ENCODE data around the gene TUBGCP3. TPM values are rescaled to one million over a fixed set of nuclear protein-coding genes. Genes with fewer than 3 reads are reported as not detected.

TUBGCP3 gene
- total RNA-seq, 2 experiments from 2014 or later, result 30.6 to 31.3 TPM

DNA sequence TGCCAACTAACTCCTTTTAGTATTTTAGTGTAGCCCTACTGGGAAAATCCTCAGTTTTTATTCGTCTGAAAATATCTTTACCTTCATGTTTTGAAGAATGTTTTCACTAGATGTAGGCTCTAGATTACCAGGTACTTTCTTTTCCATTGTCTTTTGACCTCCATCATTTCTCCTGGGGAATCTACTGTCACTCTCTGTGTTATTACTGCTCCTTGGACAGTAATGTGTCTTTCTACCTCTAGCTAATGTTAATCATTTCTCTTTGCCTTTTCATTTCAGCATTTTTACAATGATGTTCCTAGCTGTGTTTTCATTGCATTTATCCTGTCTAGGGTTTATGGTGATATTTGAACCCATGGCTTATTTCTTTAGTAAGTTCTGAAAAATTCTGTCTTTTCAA lies 149.9 kb downstream of the TUBGCP3 start:
- Histone ChIP-seq H3K27me3 (ENCODE audit: control insufficient read depth in 1 of 2, insufficient read depth in 2 of 2, low read length in 2 of 2) (peaks cover 0 to 5% of the 10 kb centered on the region in 2 experiments), H3K36me3 (ENCODE audit: insufficient read depth, low read length) (no peaks in the 10 kb centered on the region), H3K27ac (ENCODE audit: low read depth in 1 of 2, low read length in 2 of 2) (no peak overlapping the region), H3K4me1 (ENCODE audit: insufficient read depth, low read length) (no peaks in the 10 kb centered on the region), H3K9me3 (ENCODE audit: control insufficient read depth in 1 of 2, insufficient read depth in 1 of 2, low read length in 2 of 2) (peaks cover 10 to 20% of the 10 kb centered on the region in 2 experiments), H3K4me3 (ENCODE audit: low read length) (no peak overlapping the region)
- no peak for ATAC-seq (ENCODE audit: poor library complexity)
- no peak overlapping the region for H3K4me3 Mint-ChIP-seq
- intact Hi-C loops (cut with DNase I, micrococcal nuclease), result no loop called here
- no peaks in the 10 kb centered on the region for H3K9me3 Mint-ChIP-seq
- no peak for DNase-seq
- H3K27me3 Mint-ChIP-seq, result peaks cover 21% of the 10 kb centered on the region
- no peaks in the 10 kb centered on the region for H3K4me1 Mint-ChIP-seq (ENCODE audit: low read depth)
- H3K36me3 Mint-ChIP-seq (ENCODE audit: low read depth), result no peaks in the 10 kb centered on the region
- ChIA-PET POLR2A (no interaction called here), CTCF (no interaction called here)
- no peak overlapping the region for H3K27ac Mint-ChIP-seq
- TF ChIP-seq, protein P1, sequence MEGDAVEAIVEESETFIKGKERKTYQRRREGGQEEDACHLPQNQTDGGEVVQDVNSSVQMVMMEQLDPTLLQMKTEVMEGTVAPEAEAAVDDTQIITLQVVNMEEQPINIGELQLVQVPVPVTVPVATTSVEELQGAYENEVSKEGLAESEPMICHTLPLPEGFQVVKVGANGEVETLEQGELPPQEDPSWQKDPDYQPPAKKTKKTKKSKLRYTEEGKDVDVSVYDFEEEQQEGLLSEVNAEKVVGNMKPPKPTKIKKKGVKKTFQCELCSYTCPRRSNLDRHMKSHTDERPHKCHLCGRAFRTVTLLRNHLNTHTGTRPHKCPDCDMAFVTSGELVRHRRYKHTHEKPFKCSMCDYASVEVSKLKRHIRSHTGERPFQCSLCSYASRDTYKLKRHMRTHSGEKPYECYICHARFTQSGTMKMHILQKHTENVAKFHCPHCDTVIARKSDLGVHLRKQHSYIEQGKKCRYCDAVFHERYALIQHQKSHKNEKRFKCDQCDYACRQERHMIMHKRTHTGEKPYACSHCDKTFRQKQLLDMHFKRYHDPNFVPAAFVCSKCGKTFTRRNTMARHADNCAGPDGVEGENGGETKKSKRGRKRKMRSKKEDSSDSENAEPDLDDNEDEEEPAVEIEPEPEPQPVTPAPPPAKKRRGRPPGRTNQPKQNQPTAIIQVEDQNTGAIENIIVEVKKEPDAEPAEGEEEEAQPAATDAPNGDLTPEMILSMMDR (IDR thresholded peaks at IDR 0.05), result no peak

DNA sequence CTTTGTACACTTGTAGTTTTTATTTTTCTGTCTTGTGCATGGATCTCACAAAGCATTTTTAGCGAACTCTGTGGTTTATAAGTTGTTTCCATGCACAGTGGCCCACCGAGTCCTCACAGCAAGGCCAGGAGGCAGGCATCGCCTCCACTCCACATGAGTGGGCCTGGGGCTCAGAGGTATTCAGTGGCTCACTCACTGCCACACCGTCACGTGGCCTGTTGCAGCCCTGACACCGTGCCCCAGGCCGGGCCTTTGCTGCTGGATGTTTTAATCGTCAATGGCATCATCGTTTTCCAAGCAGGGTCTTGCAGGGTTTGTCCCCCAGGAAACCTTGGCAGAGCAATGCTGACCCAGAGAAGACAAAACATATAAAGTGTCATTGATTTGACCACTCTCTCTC lies 152.0 kb downstream of the TUBGCP3 start:
- no peaks in the 10 kb centered on the region for H3K9me3 Mint-ChIP-seq

More for the DNA sequence above, 152.0 kb downstream of the TUBGCP3 start:
- TF ChIP-seq, protein P1 (IDR thresholded peaks at IDR 0.05), result no peak
- no peak for DNase-seq
- Mint-ChIP-seq H3K27me3 (peaks cover 17% of the 10 kb centered on the region), H3K4me3 (no peak overlapping the region), H3K36me3 (ENCODE audit: low read depth) (no peaks in the 10 kb centered on the region), H3K4me1 (ENCODE audit: low read depth) (no peaks in the 10 kb centered on the region), H3K27ac (no peak overlapping the region)
- Histone ChIP-seq H3K9me3 (ENCODE audit: control insufficient read depth in 1 of 2, insufficient read depth in 1 of 2, low read length in 2 of 2) (peaks cover 10 to 28% of the 10 kb centered on the region in 2 experiments), H3K4me1 (ENCODE audit: insufficient read depth, low read length) (no peaks in the 10 kb centered on the region), H3K27me3 (ENCODE audit: control insufficient read depth in 1 of 2, insufficient read depth in 2 of 2, low read length in 2 of 2) (no peaks in the 10 kb centered on the region), H3K36me3 (ENCODE audit: insufficient read depth, low read length) (no peaks in the 10 kb centered on the region), H3K4me3 (ENCODE audit: low read length) (no peak overlapping the region), H3K27ac (ENCODE audit: low read depth in 1 of 2, low read length in 2 of 2) (no peak overlapping the region)
- POLR2A ChIA-PET, result no interaction called here
- intact Hi-C loops (cut with DNase I, micrococcal nuclease), result no loop called here
- CTCF ChIA-PET, result no interaction called here
- ATAC-seq (ENCODE audit: poor library complexity), result no peak

Other genes with a start within 250 kb of the TUBGCP3 start
- not detected for gene SPACA7, start 211.8 kb downstream of the TUBGCP3 start, total RNA-seq
- 10 to 100 TPM; 56.7 to 66.8 TPM for gene ATP11A, start 101.9 kb upstream of the TUBGCP3 start, total RNA-seq